IMR-90 (cell line): ENCODE data around the gene AFG3L2. TPM values are rescaled to one million over a fixed set of nuclear protein-coding genes. Genes with fewer than 3 reads are reported as not detected.
A peak's percentile ranks its signal among the peaks of the same experiment; 100 is the strongest.

Experiments used
- ATAC-seq: fragments of 200-7000 bp; cut with Tn5 transposase; 2 replicates; pipeline ENCODE4 v1.9.1; 2020; ENCODE audit warnings: low read depth, mild to moderate bottlenecking, moderate library complexity
- BruUV-seq: library from RNA; stranded (reverse); fragments of 400-500 nt; replicated peaks from 2 replicates; lab custom pipeline; 2021; lab: Mats Ljungman, UMichigan
- CTCF ChIA-PET: fragments of 300-600 bp; formaldehyde crosslinking; extraction: SDS; loops from one replicate; lab custom pipeline; 2021; ENCODE audit warnings: antibody characterized with exemption; lab: Yijun Ruan, JAX
- POLR2A ChIA-PET: fragments of 300-600 bp; sonication (Branson Sonifier 250); formaldehyde crosslinking; loops from one replicate; lab custom pipeline; 2022; ENCODE audit warnings: antibody characterized with exemption; ENCODE audit not compliant: unreplicated experiment; lab: Charles Lee
- DNase-seq: peaks from one replicate; pipeline ENCODE4 v3.0.0; 2013
- H2AFZ ChIP-seq: replicated peaks from 2 replicates; pipeline ENCODE3; 2013; ENCODE audit warnings: low read length, mild to moderate bottlenecking; ENCODE audit not compliant: poor library complexity
- H2AK5ac ChIP-seq: 2 replicates; pipeline ENCODE4 v1.6.1; 2013; ENCODE audit warnings: low read depth, low read length, inconsistent platforms
- H2AK9ac ChIP-seq: replicated peaks from 2 replicates; pipeline ENCODE3; 2013; ENCODE audit warnings: mild to moderate bottlenecking, low read depth, low read length, moderate library complexity; ENCODE audit not compliant: poor library complexity
- H2BK120ac ChIP-seq: 2 replicates; pipeline ENCODE4 v1.6.1; 2013; ENCODE audit warnings: low read depth, low read length, inconsistent platforms
- H2BK15ac ChIP-seq: 3 replicates; pipeline ENCODE4 v1.6.1; 2013; ENCODE audit warnings: low read depth, low read length, inconsistent platforms
- H2BK20ac ChIP-seq: 2 replicates; pipeline ENCODE4 v1.6.1; 2013; ENCODE audit warnings: low read depth, mild to moderate bottlenecking, inconsistent platforms, low read length, moderate library complexity
- H2BK5ac ChIP-seq: 2 replicates; pipeline ENCODE4 v1.6.1; 2013; ENCODE audit warnings: mild to moderate bottlenecking, low read depth, low read length, inconsistent platforms; ENCODE audit not compliant: poor library complexity, severe bottlenecking
- H3K14ac ChIP-seq: replicated peaks from 2 replicates; pipeline ENCODE4 v1.6.1; 2013; ENCODE audit warnings: low read depth, low read length, inconsistent platforms
- H3K18ac ChIP-seq: 2 replicates; pipeline ENCODE4 v1.6.1; 2013; ENCODE audit warnings: low read depth, low read length, control low read depth
- H3K23ac ChIP-seq: 2 replicates; pipeline ENCODE4 v1.6.1; 2013; ENCODE audit warnings: low read depth, low read length, inconsistent platforms
- H3K27ac ChIP-seq: 2 replicates; pipeline ENCODE4 v1.5.1; 2013; ENCODE audit warnings: mild to moderate bottlenecking, control low read depth, low read length; ENCODE audit not compliant: insufficient read depth
- H3K27me3 ChIP-seq: 2 replicates; pipeline ENCODE4 v1.6.1; 2013; ENCODE audit warnings: low read length; ENCODE audit not compliant: control insufficient read depth, insufficient read depth
- H3K36me3 ChIP-seq: 2 replicates; pipeline ENCODE4 v1.6.1; 2013; ENCODE audit warnings: low read length, mixed read lengths; ENCODE audit not compliant: control insufficient read depth, insufficient read depth
- H3K4ac ChIP-seq: 2 replicates; pipeline ENCODE4 v1.6.1; 2013; ENCODE audit warnings: low read depth, low read length, inconsistent platforms
- H3K4me1 ChIP-seq: 2 replicates; pipeline ENCODE4 v1.6.1; 2013; ENCODE audit warnings: low read length, mixed read lengths; ENCODE audit not compliant: control insufficient read depth, insufficient read depth
- H3K4me2 ChIP-seq: 2 replicates; pipeline ENCODE4 v1.6.1; 2013; ENCODE audit warnings: low read depth, mild to moderate bottlenecking, control low read depth, low read length, moderate library complexity
- H3K4me3 ChIP-seq: 2 replicates; pipeline ENCODE4 v1.5.1; 2013; ENCODE audit warnings: low read depth, mild to moderate bottlenecking, control low read depth, low read length, moderate library complexity; ENCODE audit not compliant: insufficient read depth
- H3K56ac ChIP-seq: 2 replicates; pipeline ENCODE4 v1.6.1; 2013; ENCODE audit warnings: low read length, inconsistent platforms; ENCODE audit not compliant: insufficient read depth; ENCODE audit errors: extremely low read depth
- H3K79me1 ChIP-seq, 2 experiments: 2 replicates each; pipeline ENCODE4 v1.6.1; 2013; ENCODE audit warnings: low read length in 2 of 2, inconsistent platforms in 1 of 2, low read depth in 1 of 2
- H3K9ac ChIP-seq: 2 replicates; pipeline ENCODE4 v1.6.1; 2013; ENCODE audit warnings: low read depth, low read length, control low read depth
- H3K9me1 ChIP-seq: 2 replicates; pipeline ENCODE4 v1.6.1; 2013; ENCODE audit warnings: low read length, inconsistent platforms; ENCODE audit not compliant: insufficient read depth
- H3K9me3 ChIP-seq: 2 replicates; pipeline ENCODE4 v1.6.1; 2013; ENCODE audit warnings: low read length; ENCODE audit not compliant: control insufficient read depth, insufficient read depth
- H4K20me1 ChIP-seq: 2 replicates; pipeline ENCODE4 v1.6.1; 2013; ENCODE audit warnings: low read length, inconsistent platforms; ENCODE audit not compliant: insufficient read depth
- H4K5ac ChIP-seq: 2 replicates; pipeline ENCODE4 v1.6.1; 2013; ENCODE audit warnings: mild to moderate bottlenecking, low read depth, low read length, control low read depth
- H4K8ac ChIP-seq, 2 experiments: 2 replicates each; pipeline ENCODE4 v1.6.1; 2013; ENCODE audit warnings: low read depth in 2 of 2, low read length in 2 of 2, control low read depth in 1 of 2, inconsistent platforms in 1 of 2
- H4K91ac ChIP-seq: 2 replicates; pipeline ENCODE4 v1.6.1; 2013; ENCODE audit warnings: low read depth, low read length, inconsistent platforms; ENCODE audit not compliant: insufficient read depth
- CEBPB ChIP-seq: IDR thresholded peaks from 2 replicates; pipeline ENCODE4 v1.6.1; 2012; ENCODE audit warnings: low read depth, low read length, improper control_type of control experiment
- CTCF ChIP-seq: conservative IDR thresholded peaks from 2 replicates; pipeline ENCODE4 v1.5.1; 2012; ENCODE audit warnings: mild to moderate bottlenecking, low read depth, low read length, improper control_type of control experiment
- MXI1 ChIP-seq: IDR thresholded peaks from 2 replicates; pipeline ENCODE4 v1.6.1; 2012; ENCODE audit warnings: low read depth, mild to moderate bottlenecking, low read length, moderate library complexity, borderline replicate concordance
- POLR2A ChIP-seq: IDR thresholded peaks from 2 replicates; pipeline ENCODE4 v1.6.1; 2012; ENCODE audit warnings: mild to moderate bottlenecking, low read depth, low read length
- SMC3 ChIP-seq: fragments of 150-350 bp; IDR thresholded peaks from 2 replicates; pipeline ENCODE4 v1.6.1; 2016; ENCODE audit warnings: low read depth, mild to moderate bottlenecking, antibody characterized with exemption, low read length, moderate library complexity
- WGBS, 2 experiments: methylation state at CpG; one replicate each; pipeline versions ENCODE4 v1.1.5 to v1.1.7; 2013; ENCODE audit warnings: missing lambda C conversion rate in 2 of 2; ENCODE audit not compliant: insufficient read length in 1 of 2; ENCODE audit errors: extremely low coverage in 2 of 2; 5-methylcytosine and 5-hydroxymethylcytosine counted together
- dilution Hi-C: fragments of 300-500 bp; cut with HindIII; formaldehyde crosslinking; loops from one replicate; pipeline ENCODE4 v1.14.3; 2018; ENCODE audit warnings: low sequenced_read_pairs; ENCODE audit not compliant: unreplicated experiment
- in situ Hi-C: fragments of 300-500 bp; cut with MboI; formaldehyde crosslinking; loops from 3 replicates; pipeline ENCODE4 v1.14.3; 2019; ENCODE audit warnings: low sequenced_read_pairs, inconsistent platforms, mixed read lengths
- intact Hi-C: fragments of 100-400 bp; cut with micrococcal nuclease; formaldehyde crosslinking; loops from 2 replicates; pipeline ENCODE4 v1.10.0; 2022
- polyA plus RNA-seq, 3 experiments: library from polyadenylated mRNA; depleted of rRNA; stranded (reverse); fragments of >200 nt; gene quantifications; 2 replicates each; pipeline ENCODE4 v1.2.3, GENCODE V29; 2012; ENCODE audit warnings: low replicate concordance in 1 of 3
- total RNA-seq: library from RNA; depleted of rRNA; stranded (reverse); fragments of >200 nt; gene quantifications from 2 replicates; pipeline ENCODE4 v1.2.3, GENCODE V29; 2012
- TF ChIP-seq, protein P1 (sequence below): fragments of 150-350 bp; IDR thresholded peaks from 2 replicates; pipeline ENCODE4 v1.6.1; 2017; ENCODE audit warnings: mild to moderate bottlenecking, antibody characterized with exemption, low read length, low read depth

Gene AFG3L2
- total and polyA plus RNA-seq, 2 of the 4 experiments (the other 2 are of a cell fraction), result 26.9 to 37.6 TPM

DNA sequence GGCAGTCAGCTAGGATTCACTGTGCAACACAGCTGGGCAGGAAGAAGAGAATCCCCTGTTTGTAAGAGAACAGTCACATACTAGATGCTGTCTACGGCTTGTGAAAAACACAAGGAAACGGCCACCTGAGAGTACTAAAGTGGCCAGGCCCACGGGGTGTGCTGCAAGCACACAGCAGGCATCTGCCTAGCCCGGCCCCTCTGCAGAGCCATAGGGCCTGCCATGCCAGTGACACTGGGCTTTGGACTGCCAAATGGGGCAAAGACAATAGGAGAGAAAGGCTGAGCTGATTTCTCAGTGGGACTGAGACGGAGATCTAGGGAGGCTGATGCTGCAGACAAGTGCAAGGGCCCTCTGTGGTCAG, 58.7 kb downstream of the AFG3L2 start:
- ATAC-seq (no peak), DNase-seq (no peak)
- Histone ChIP-seq H3K9me1 (peaks cover 7% of the 10 kb centered on the region; the same call in 1 of the 2 replicates), H3K56ac (no peak overlapping the region), H3K23ac (no peak overlapping the region; the same call in 1 of the 2 replicates), H2BK5ac (no peak overlapping the region), H3K79me1 (peaks cover 39 to 68% of the 10 kb centered on the region in 2 experiments), H2AFZ (no peak overlapping the region), H4K8ac (no peak overlapping the region), H2AK5ac (no peak overlapping the region), H3K4me3 (no peak overlapping the region), H2BK15ac (no peak overlapping the region), H3K4ac (no peak overlapping the region), H3K4me2 (no peak overlapping the region), H4K91ac (no peak overlapping the region), H2AK9ac (no peak overlapping the region), H2BK20ac (no peak overlapping the region), H3K14ac (no peak overlapping the region), H3K4me1 (peaks cover 17% of the 10 kb centered on the region), H4K5ac (no peak overlapping the region), H4K20me1 (peaks cover 93% of the 10 kb centered on the region), H2BK120ac (no peak overlapping the region), H3K18ac (no peak overlapping the region), H3K27me3 (no peaks in the 10 kb centered on the region), H3K36me3 (peaks cover 62% of the 10 kb centered on the region), H3K9me3 (no peaks in the 10 kb centered on the region), H3K27ac (peak overlapping the region; percentile 31; the same call in 1 of the 2 replicates), H3K9ac (no peak overlapping the region)
- CTCF ChIA-PET, result interaction anchor here (1.1 to 2.3 kb wide), 3 partner anchors 11 to 80 kb away, joined by 3 to 5 read pairs (median 3); no protein-coding TSS in a partner anchor
- intact Hi-C loops (no loop called here), in situ Hi-C loops (no loop called here), dilution Hi-C loops (no loop called here)
- POLR2A ChIA-PET, result interaction anchor here (0.9 kb wide), 1 partner anchor 39 kb away, joined by 3 read pairs; no protein-coding TSS in a partner anchor
- BruUV-seq, result no TSS peak
- WGBS, 2 experiments, result 63% methylated on average over 3 of the region's 5 CpGs; no CpG with 5 or more reads in 1 of the 2 experiments
- TF ChIP-seq MXI1 (no peak), SMC3 (no peak), CTCF (no peak), POLR2A (no peak), CEBPB (no peak)
- TF ChIP-seq, protein P1, sequence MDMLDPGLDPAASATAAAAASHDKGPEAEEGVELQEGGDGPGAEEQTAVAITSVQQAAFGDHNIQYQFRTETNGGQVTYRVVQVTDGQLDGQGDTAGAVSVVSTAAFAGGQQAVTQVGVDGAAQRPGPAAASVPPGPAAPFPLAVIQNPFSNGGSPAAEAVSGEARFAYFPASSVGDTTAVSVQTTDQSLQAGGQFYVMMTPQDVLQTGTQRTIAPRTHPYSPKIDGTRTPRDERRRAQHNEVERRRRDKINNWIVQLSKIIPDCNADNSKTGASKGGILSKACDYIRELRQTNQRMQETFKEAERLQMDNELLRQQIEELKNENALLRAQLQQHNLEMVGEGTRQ, result no peak
